Endothelial cell of umbilical vein (primary cell): Measurements from ENCODE around the gene LCE1A. TPM values are rescaled to one million over a fixed set of nuclear protein-coding genes. Genes with fewer than 3 reads are reported as not detected.

Source experiments
- BruUV-seq: library from RNA; stranded (reverse); fragments of 400-500 nt; replicated peaks from 2 replicates; lab custom pipeline; 2021; lab: Mats Ljungman, UMichigan
- CTCF ChIA-PET: fragments of 300-600, 350-600 bp; sonication (Branson Sonifier 250); formaldehyde crosslinking; loops from one replicate; lab custom pipeline; 2021; ENCODE audit warnings: antibody characterized with exemption, inconsistent platforms; lab: Charles Lee
- POLR2A ChIA-PET: fragments of 300-600, 350-600 bp; sonication (Branson Sonifier 250); formaldehyde crosslinking; loops from one replicate; lab custom pipeline; 2021; ENCODE audit warnings: antibody characterized with exemption, inconsistent platforms; lab: Charles Lee
- DNase-seq: peaks from one replicate; pipeline ENCODE4 v3.0.0-alpha.2; 2011; ENCODE audit warnings: low read depth, low spot score
- FAIRE-seq: peaks from 2 replicates; lab custom pipeline; 2011; peaks lifted over from hg19 to GRCh38; lab: Jason Lieb, UNC
- H2AFZ ChIP-seq: 2 replicates; pipeline ENCODE4 v1.6.0; 2012; ENCODE audit warnings: low read depth, low read length, control low read depth, inconsistent platforms
- H3K27ac ChIP-seq: 2 replicates; pipeline ENCODE4 v1.5.1; 2011; ENCODE audit warnings: low read depth, mild to moderate bottlenecking, control low read depth, low read length, moderate library complexity; ENCODE audit not compliant: insufficient read depth
- H3K27me3 ChIP-seq, 2 experiments: 2 replicates each; pipeline versions ENCODE4 v1.6.0 to v1.6.1; 2011; ENCODE audit warnings: low read length in 2 of 2, mixed read lengths in 1 of 2; ENCODE audit not compliant: control insufficient read depth in 2 of 2, insufficient read depth in 2 of 2
- H3K36me3 ChIP-seq, 2 experiments: 2 replicates in 1 of 2; 3 replicates in 1 of 2; pipeline ENCODE4 v1.5.1; 2011; ENCODE audit warnings: low read length in 2 of 2, mild to moderate bottlenecking in 1 of 2, moderate library complexity in 1 of 2; ENCODE audit not compliant: control insufficient read depth in 2 of 2, insufficient read depth in 2 of 2; ENCODE audit errors: extremely low read depth in 1 of 2
- H3K4me1 ChIP-seq: 3 replicates; pipeline ENCODE4 v1.5.1; 2011; ENCODE audit warnings: mild to moderate bottlenecking, low read length; ENCODE audit not compliant: control insufficient read depth, insufficient read depth; ENCODE audit errors: extremely low read depth
- H3K4me2 ChIP-seq: 2 replicates; pipeline ENCODE4 v1.6.1; 2011; ENCODE audit warnings: low read length, control low read depth, mixed read lengths; ENCODE audit not compliant: insufficient read depth
- H3K4me3 ChIP-seq, 3 experiments: fragments of 200-600 bp in 1 of 3; sonication (generic), shearing (Covaris generic) in 1 of 3; replicated peaks in 1 of 3; 2 replicates each; pipeline ENCODE4 v1.5.1; 2011 to 2016; ENCODE audit warnings: control low read depth in 3 of 3, low read length in 3 of 3, mild to moderate bottlenecking in 2 of 3, inconsistent platforms in 1 of 3, low read depth in 1 of 3, moderate library complexity in 1 of 3; ENCODE audit not compliant: insufficient read depth in 1 of 3
- H3K79me2 ChIP-seq: 2 replicates; pipeline ENCODE4 v1.6.0; 2012; ENCODE audit warnings: low read length, inconsistent platforms; ENCODE audit not compliant: control insufficient read depth, insufficient read depth
- H3K9ac ChIP-seq: replicated peaks from 2 replicates; pipeline ENCODE3; 2011; ENCODE audit warnings: low read length, control low read depth; ENCODE audit not compliant: insufficient read depth; ENCODE audit errors: extremely low read depth
- H3K9me1 ChIP-seq: replicated peaks from 3 replicates; pipeline ENCODE4 v1.6.0; 2011; ENCODE audit warnings: mild to moderate bottlenecking, low read length; ENCODE audit not compliant: control insufficient read depth, insufficient read depth; ENCODE audit errors: extremely low read depth
- H3K9me3 ChIP-seq: replicated peaks from 2 replicates; pipeline ENCODE4 v1.5.1; 2012; ENCODE audit warnings: low read length, inconsistent platforms; ENCODE audit not compliant: control insufficient read depth, insufficient read depth
- H4K20me1 ChIP-seq: replicated peaks from 2 replicates; pipeline ENCODE3; 2011; ENCODE audit warnings: mild to moderate bottlenecking, low read length; ENCODE audit not compliant: control insufficient read depth, insufficient read depth; ENCODE audit errors: extremely low read depth
- EZH2 ChIP-seq: IDR thresholded peaks from 2 replicates; pipeline ENCODE4 v1.6.1; 2012; ENCODE audit warnings: borderline replicate concordance, low read depth, mild to moderate bottlenecking, moderate library complexity, low read length, inconsistent platforms; ENCODE audit not compliant: severe bottlenecking
- FOS ChIP-seq: IDR thresholded peaks from 2 replicates; pipeline ENCODE4 v1.6.1; 2011; ENCODE audit warnings: mild to moderate bottlenecking, low read length, moderate library complexity, borderline replicate concordance; ENCODE audit not compliant: insufficient read depth
- GATA2 ChIP-seq: IDR thresholded peaks from 2 replicates; pipeline ENCODE4 v1.7.0; 2011; ENCODE audit warnings: low read depth, mild to moderate bottlenecking, moderate library complexity, mixed read lengths, low read length; ENCODE audit not compliant: insufficient read length, insufficient read depth
- JUN ChIP-seq: IDR thresholded peaks from 2 replicates; pipeline ENCODE4 v1.6.1; 2011; ENCODE audit warnings: borderline replicate concordance, low read depth; ENCODE audit not compliant: insufficient read length, insufficient read depth
- MYC ChIP-seq: IDR thresholded peaks from one replicate; pipeline ENCODE4 v1.6.1; 2011; ENCODE audit warnings: mild to moderate bottlenecking, low read depth, low read length
- POLR2A ChIP-seq: IDR thresholded peaks from 2 replicates; pipeline ENCODE4 v1.6.1; 2012; ENCODE audit warnings: low read depth, mild to moderate bottlenecking, control low read depth, low read length
- POLR2AphosphoS5 ChIP-seq: IDR thresholded peaks from 2 replicates; pipeline ENCODE4 v1.6.1; 2012; ENCODE audit warnings: low read depth, mild to moderate bottlenecking, control low read depth, low read length, moderate library complexity; ENCODE audit not compliant: insufficient read depth
- dilution Hi-C: fragments of 300-500 bp; cut with MboI; formaldehyde crosslinking; loops from one replicate; pipeline ENCODE4 v1.15.0; 2019; ENCODE audit warnings: low sequenced_read_pairs; ENCODE audit not compliant: extremely low pct_ligation_motif_present
- intact Hi-C: fragments of 100-400 bp; cut with micrococcal nuclease; formaldehyde crosslinking; loops from one replicate; pipeline ENCODE4 v1.10.0; 2022
- polyA plus RNA-seq, 4 experiments: library from polyadenylated mRNA; depleted of rRNA in 3 of 4; stranded (reverse) in 3 of 4; unstranded in 1 of 4; fragments of >200 nt; gene quantifications; 2 replicates each; pipeline versions ENCODE4 v1.2.1 to v1.2.3, GENCODE V29; 2011 to 2012; ENCODE audit warnings: missing spikeins in 1 of 4
- total RNA-seq: library from RNA; stranded (reverse); gene quantifications from 2 replicates; pipeline ENCODE4 v1.2.3, GENCODE V29; 2021
- TF ChIP-seq, protein P1 (sequence below), 2 donors: IDR thresholded peaks; 1 replicate in 1 of 2; 2 replicates in 1 of 2; pipeline ENCODE4 v1.5.1; 2011; ENCODE audit warnings: low read length in 2 of 2, mild to moderate bottlenecking in 2 of 2, moderate library complexity in 2 of 2, control low read depth in 1 of 2, inconsistent platforms in 1 of 2, low read depth in 1 of 2; ENCODE audit not compliant: insufficient read depth in 1 of 2; ENCODE audit errors: extremely low read depth in 1 of 2
- TF ChIP-seq, protein P2 (sequence below): IDR thresholded peaks from 2 replicates; pipeline ENCODE4 v1.6.1; 2011; ENCODE audit not compliant: insufficient read depth, insufficient read length

The LCE1A gene
- total and polyA plus RNA-seq, 2 donors (not counting 3 experiments of a cell fraction or from before 2014, with no cell fraction given) = not detected

DNA sequence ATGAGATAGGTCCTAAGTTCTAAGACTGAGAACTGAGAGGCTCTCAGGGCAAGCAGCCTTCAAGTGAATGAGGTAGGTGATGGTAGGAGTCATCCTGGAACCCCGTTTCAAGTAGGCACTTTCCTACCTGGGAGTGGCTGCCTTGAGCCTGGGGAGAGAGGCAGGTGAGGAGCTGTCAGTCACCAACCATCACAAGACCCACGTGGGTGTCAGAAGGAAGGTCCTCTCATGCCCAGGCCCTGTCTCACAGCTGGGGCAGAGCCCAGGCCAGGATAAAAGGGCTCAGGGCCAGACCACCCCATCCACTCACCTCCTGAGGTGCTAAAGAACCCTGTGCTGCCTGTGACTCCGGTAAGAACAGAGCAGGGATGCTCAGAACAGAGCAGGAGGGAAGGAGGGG, 30.9 kb upstream of the LCE1A start, which contains the start of gene LCE1D:
Gene LCE1D, plus strand, starts transcription at position 301 of the 400 bp plus-strand sequence. CDS start 1,074 bp downstream, outside the sequence.
- CTCF ChIA-PET = no interaction called here
- H3K27ac ChIP-seq = no peak within 1 kb of the TSS
- H3K9me1 ChIP-seq = no peaks in the 10 kb centered on the region
- TF ChIP-seq, protein P1, sequence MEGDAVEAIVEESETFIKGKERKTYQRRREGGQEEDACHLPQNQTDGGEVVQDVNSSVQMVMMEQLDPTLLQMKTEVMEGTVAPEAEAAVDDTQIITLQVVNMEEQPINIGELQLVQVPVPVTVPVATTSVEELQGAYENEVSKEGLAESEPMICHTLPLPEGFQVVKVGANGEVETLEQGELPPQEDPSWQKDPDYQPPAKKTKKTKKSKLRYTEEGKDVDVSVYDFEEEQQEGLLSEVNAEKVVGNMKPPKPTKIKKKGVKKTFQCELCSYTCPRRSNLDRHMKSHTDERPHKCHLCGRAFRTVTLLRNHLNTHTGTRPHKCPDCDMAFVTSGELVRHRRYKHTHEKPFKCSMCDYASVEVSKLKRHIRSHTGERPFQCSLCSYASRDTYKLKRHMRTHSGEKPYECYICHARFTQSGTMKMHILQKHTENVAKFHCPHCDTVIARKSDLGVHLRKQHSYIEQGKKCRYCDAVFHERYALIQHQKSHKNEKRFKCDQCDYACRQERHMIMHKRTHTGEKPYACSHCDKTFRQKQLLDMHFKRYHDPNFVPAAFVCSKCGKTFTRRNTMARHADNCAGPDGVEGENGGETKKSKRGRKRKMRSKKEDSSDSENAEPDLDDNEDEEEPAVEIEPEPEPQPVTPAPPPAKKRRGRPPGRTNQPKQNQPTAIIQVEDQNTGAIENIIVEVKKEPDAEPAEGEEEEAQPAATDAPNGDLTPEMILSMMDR (IDR thresholded peaks at IDR 0.05; ENCODE audit: extremely low read depth in 1 of 2, insufficient read depth in 1 of 2, low read depth in 1 of 2, low read length in 2 of 2) = no peak
- TF ChIP-seq GATA2 (no peak), MYC (no peak), POLR2AphosphoS5 (no peak), EZH2 (no peak), FOS (no peak), POLR2A (no peak), JUN (no peak)
- TF ChIP-seq, protein P2, sequence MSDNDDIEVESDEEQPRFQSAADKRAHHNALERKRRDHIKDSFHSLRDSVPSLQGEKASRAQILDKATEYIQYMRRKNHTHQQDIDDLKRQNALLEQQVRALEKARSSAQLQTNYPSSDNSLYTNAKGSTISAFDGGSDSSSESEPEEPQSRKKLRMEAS = no peak
- H3K36me3 ChIP-seq = no peaks in the 10 kb centered on the region
- no peaks in the 10 kb centered on the region for H3K9me3 ChIP-seq
- no peak within 1 kb of the TSS for H3K4me3 ChIP-seq
- no peak within 1 kb of the TSS for H2AFZ ChIP-seq
- H3K9ac ChIP-seq = no peak within 1 kb of the TSS
- H3K4me2 ChIP-seq = no peak within 1 kb of the TSS
- intact Hi-C loops (no loop called here), dilution Hi-C loops (no loop called here)
- H4K20me1 ChIP-seq = no peaks in the 10 kb centered on the region
- FAIRE-seq = no peak
- POLR2A ChIA-PET = no interaction called here
- no peaks in the 10 kb centered on the region for H3K4me1 ChIP-seq
- no peak for DNase-seq
- H3K79me2 ChIP-seq = no peaks in the 10 kb centered on the region
- BruUV-seq = no TSS peak
- no peaks in the 10 kb centered on the region for H3K27me3 ChIP-seq
